Mesothelial cell of epicardium (in vitro differentiated cells): ENCODE measurements around the gene CTSL. TPM values are rescaled to one million over a fixed set of nuclear protein-coding genes. Genes with fewer than 3 reads are reported as not detected.

Experiments
- DNase-seq, 2 experiments: peaks; one replicate each; pipeline ENCODE4 v3.0.0; 2021; ENCODE audit warnings: low spot score in 2 of 2; ENCODE audit not compliant: unreplicated experiment in 2 of 2
- H3K27ac Mint-ChIP-seq: 2 replicates; pipeline ENCODE4 v1.8.0; 2021; ENCODE audit warnings: mixed read lengths
- H3K27me3 Mint-ChIP-seq: 2 replicates; pipeline ENCODE4 v1.8.0; 2021; ENCODE audit warnings: low read depth, mixed read lengths
- H3K36me3 Mint-ChIP-seq: 2 replicates; pipeline ENCODE4 v1.8.0; 2021; ENCODE audit warnings: mixed read lengths
- H3K4me1 Mint-ChIP-seq: 2 replicates; pipeline ENCODE4 v1.8.0; 2021; ENCODE audit warnings: mixed read lengths
- H3K4me3 Mint-ChIP-seq: 2 replicates; pipeline ENCODE4 v1.8.0; 2021; ENCODE audit warnings: mild to moderate bottlenecking, moderate library complexity, mixed read lengths
- H3K9me3 Mint-ChIP-seq: 2 replicates; pipeline ENCODE4 v1.8.0; 2021; ENCODE audit warnings: mixed read lengths
- total RNA-seq: library from RNA; stranded (reverse); gene quantifications from 3 replicates; pipeline ENCODE4 v1.2.1, GENCODE V29; 2021
- TF ChIP-seq, protein P1 (sequence below): fragments of 200-600 bp; sonication (generic); IDR thresholded peaks from one replicate; pipeline ENCODE4 v1.5.0; 2021; ENCODE audit warnings: antibody characterized with exemption; ENCODE audit not compliant: unreplicated experiment

Gene CTSL
- total RNA-seq, 1 donor from 2014 or later = 85.9 TPM

DNA sequence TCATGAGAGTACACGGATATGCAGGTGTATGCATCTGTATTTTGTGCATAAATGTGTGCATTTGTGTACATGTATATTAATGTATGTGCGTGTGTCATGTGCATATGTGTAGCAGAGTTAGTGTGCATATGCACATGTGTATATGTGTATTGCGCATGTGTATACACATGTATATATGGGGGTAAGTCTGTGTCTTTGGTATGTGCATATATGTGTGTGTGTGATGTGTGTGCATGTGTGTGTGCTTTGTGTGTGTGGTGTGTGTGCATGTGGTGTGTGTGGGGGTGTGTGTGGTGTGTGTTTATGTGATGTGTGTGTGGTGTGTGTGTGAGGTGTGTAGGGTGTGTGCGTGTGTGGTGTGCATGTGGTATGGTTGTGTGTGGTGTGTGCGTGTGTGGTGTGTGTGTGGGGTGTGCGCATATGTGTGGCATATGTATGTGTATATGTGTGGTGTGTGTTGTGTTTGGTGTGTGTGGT is 13.1 kb upstream of the CTSL start:
- H3K27me3 Mint-ChIP-seq = no peaks in the 10 kb centered on the region
- TF ChIP-seq, protein P1, sequence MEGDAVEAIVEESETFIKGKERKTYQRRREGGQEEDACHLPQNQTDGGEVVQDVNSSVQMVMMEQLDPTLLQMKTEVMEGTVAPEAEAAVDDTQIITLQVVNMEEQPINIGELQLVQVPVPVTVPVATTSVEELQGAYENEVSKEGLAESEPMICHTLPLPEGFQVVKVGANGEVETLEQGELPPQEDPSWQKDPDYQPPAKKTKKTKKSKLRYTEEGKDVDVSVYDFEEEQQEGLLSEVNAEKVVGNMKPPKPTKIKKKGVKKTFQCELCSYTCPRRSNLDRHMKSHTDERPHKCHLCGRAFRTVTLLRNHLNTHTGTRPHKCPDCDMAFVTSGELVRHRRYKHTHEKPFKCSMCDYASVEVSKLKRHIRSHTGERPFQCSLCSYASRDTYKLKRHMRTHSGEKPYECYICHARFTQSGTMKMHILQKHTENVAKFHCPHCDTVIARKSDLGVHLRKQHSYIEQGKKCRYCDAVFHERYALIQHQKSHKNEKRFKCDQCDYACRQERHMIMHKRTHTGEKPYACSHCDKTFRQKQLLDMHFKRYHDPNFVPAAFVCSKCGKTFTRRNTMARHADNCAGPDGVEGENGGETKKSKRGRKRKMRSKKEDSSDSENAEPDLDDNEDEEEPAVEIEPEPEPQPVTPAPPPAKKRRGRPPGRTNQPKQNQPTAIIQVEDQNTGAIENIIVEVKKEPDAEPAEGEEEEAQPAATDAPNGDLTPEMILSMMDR = no peak
- H3K9me3 Mint-ChIP-seq = no peaks in the 10 kb centered on the region
- peak overlapping the region; percentile 1 for H3K27ac Mint-ChIP-seq
- no peak overlapping the region for H3K4me3 Mint-ChIP-seq
- peaks cover 44% of the 10 kb centered on the region for H3K4me1 Mint-ChIP-seq
- peaks cover 11% of the 10 kb centered on the region for H3K36me3 Mint-ChIP-seq
- no peak for DNase-seq

DNA sequence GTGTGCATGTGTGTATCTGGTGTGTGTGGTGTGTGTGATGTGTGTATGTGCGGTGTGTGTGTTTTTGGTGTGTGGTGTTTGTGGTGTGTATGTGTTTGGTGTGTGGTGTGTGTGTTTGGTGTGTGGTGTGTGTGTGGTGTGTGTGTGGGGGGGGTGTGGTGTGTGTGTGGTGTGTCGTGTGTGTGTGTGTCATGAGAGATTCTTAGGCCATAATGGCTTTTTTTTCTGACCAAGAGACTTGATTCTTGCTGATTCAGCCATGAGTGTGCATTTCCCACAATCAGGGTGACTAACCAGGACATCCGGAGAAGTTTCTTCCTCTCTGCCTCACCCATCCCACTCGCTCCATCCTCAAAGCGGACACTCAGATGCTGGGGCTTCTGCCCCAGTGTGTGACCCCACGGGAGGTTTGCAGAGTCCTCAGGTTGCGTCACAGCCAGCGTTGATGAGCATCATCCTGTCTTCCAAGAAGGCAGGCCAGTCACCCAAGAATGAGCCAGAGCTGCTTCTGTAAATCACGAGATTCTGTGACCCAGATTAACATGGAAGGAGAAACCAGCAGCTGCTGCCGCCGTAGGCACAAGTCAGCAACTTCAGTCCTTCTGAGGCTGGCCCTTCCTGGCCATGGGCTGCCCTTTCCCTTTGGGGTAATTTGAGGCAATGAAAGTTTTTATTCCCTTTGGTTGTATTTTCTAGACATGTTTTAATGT is 12.5 kb upstream of the CTSL start:
- no peak for DNase-seq
- no peaks in the 10 kb centered on the region for H3K27me3 Mint-ChIP-seq
- H3K9me3 Mint-ChIP-seq = no peaks in the 10 kb centered on the region
- H3K27ac Mint-ChIP-seq = peak overlapping the region; percentile 86
- TF ChIP-seq, protein P1 = no peak
- peaks cover 40% of the 10 kb centered on the region for H3K4me1 Mint-ChIP-seq
- H3K36me3 Mint-ChIP-seq = peaks cover 8% of the 10 kb centered on the region
- H3K4me3 Mint-ChIP-seq = no peak overlapping the region

DNA sequence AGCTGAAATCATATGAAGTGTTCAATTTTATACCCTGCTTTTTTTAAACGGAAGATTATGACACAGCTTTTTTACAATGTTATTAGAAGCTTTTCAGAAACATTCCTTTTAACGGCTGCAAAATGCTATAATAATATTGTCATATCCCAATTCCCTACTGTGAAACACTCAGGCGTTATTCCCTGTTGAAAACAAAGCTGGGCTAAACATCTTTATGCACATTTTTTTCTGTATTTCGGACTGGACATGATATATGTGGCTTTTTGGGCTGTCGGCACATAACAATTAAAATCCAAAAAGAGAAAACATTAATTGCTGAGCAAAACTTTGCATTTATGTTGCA is 12.0 kb upstream of the CTSL start:
- Mint-ChIP-seq H3K36me3 (peaks cover 4% of the 10 kb centered on the region), H3K4me3 (no peak overlapping the region), H3K9me3 (no peaks in the 10 kb centered on the region), H3K4me1 (peaks cover 40% of the 10 kb centered on the region), H3K27ac (peak overlapping the region; percentile 86), H3K27me3 (no peaks in the 10 kb centered on the region)
- TF ChIP-seq, protein P1 = no peak
- no peak for DNase-seq

DNA sequence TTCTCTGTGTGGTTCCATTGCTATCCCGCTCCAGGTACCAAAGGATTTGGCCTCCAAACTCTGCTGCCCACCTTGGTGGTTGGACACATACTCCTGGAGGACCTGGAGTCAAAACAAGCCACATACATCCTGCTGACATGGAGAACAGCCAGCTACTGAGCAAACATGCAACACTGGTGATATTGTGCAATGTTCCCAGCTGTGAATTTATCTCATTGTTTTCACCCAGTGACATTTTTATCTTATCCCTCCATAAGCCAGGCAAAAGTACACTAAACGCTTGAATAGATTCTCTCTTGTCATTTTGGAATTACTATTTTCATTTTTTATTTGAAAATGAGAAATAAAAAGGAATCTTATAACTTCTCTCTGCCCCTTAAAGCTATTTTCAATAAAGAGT is 11.1 kb upstream of the CTSL start:
- Mint-ChIP-seq H3K9me3 (no peaks in the 10 kb centered on the region), H3K4me3 (no peak overlapping the region), H3K36me3 (no peaks in the 10 kb centered on the region), H3K4me1 (peaks cover 40% of the 10 kb centered on the region), H3K27me3 (no peaks in the 10 kb centered on the region), H3K27ac (peak overlapping the region; percentile 78)
- TF ChIP-seq, protein P1 = no peak
- DNase-seq = no peak

DNA sequence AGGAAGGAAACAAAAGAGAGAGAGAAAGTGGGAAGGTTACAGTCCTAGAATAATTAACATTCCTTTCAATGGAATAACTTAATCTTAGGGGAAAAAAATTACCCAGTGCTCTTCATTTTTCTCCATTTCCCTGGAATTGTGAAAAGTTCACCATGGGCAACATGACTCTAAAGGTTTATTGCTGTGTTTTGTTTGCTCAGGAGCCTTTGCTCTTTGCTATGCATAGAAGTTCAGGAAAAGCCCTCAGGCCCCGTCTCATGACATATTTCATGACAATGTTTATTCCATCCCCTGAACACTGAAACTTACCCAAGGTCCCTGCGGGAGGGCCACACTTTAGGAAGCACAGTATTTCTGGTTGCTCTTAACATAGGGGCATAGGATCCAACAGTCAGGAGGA is 9.8 kb upstream of the CTSL start:
- Mint-ChIP-seq H3K27me3 (no peaks in the 10 kb centered on the region), H3K9me3 (no peaks in the 10 kb centered on the region), H3K27ac (peak overlapping the region; percentile 68), H3K36me3 (no peaks in the 10 kb centered on the region), H3K4me3 (no peak overlapping the region), H3K4me1 (peaks cover 38% of the 10 kb centered on the region)
- no peak for DNase-seq
- TF ChIP-seq, protein P1 = no peak
